ENCODE data around the gene NAA38.

NAA38 gene

GRCh38 chr17:7856811-7857712 lies at the start of gene NAA38:
TSS of gene NAA38 (minus strand) at chr17:7857559. CDS start at chr17:7857463, 96 bp downstream.
- DNase-seq: peak; percentile 100

- no peak for DNase-seq
Measured at GRCh38 chr17:7903154-7904103, 46.1 kb upstream of the NAA38 start.

- DNase-seq: peak; percentile 7
Measured at GRCh38 chr17:7897773-7898172, 40.4 kb upstream of the NAA38 start.

- DNase-seq: no peak
Measured at GRCh38 chr17:7897090-7897489, 39.7 kb upstream of the NAA38 start.

GRCh38 chr17:7894866-7895265 lies 37.5 kb upstream of the NAA38 start:
- no peak for DNase-seq

- DNase-seq: no peak
Measured at GRCh38 chr17:7894226-7894625, 36.9 kb upstream of the NAA38 start.

- DNase-seq: no peak
Measured at GRCh38 chr17:7893187-7893880, 36.0 kb upstream of the NAA38 start.

GRCh38 chr17:7889166-7889955 lies 32.0 kb upstream of the NAA38 start:
- peak; percentile 93 for DNase-seq

GRCh38 chr17:7888184-7888920 lies 31.0 kb upstream of the NAA38 start, which contains the start of gene CHD3:
TSS of gene CHD3 (plus strand) at chr17:7888789. CDS start at chr17:7889001, 212 bp downstream.
- DNase-seq: no peak

- peak; percentile 96 for DNase-seq
Measured at GRCh38 chr17:7887482-7888183, 30.3 kb upstream of the NAA38 start.

GRCh38 chr17:7887038-7887481 lies 29.7 kb upstream of the NAA38 start:
- DNase-seq: no peak

- peak; percentile 44 for DNase-seq
Measured at GRCh38 chr17:7886227-7887037, 29.1 kb upstream of the NAA38 start.

- DNase-seq: no peak
Measured at GRCh38 chr17:7885367-7886226, 28.2 kb upstream of the NAA38 start.

- no peak for DNase-seq
Measured at GRCh38 chr17:7884581-7885366, 27.4 kb upstream of the NAA38 start.

GRCh38 chr17:7883781-7884386 lies 26.5 kb upstream of the NAA38 start:
- DNase-seq: peak; percentile 45

GRCh38 chr17:7882629-7883028 lies 25.3 kb upstream of the NAA38 start:
- peak; percentile 59 for DNase-seq

- DNase-seq: peak; percentile 91
Measured at GRCh38 chr17:7882068-7882467, 24.7 kb upstream of the NAA38 start.
